NCI-H2227 treated with DMSO at 0.1 percent for 48 hours (cell line): Measurements from ENCODE around the gene PDE6B.
"Not testable (repeated sequence)": the region's sequence is repeated elsewhere in the genome, so short reads cannot be mapped to it uniquely, and the experiment has no call there.

Experiments
- DNase-seq: peaks from one replicate; lab custom pipeline; 2025; lab: John Stamatoyannopoulos, UW

The PDE6B gene

GRCh38 chr4:624705-625590 lies at the start of gene PDE6B:
TSS of gene PDE6B (plus strand) at chr4:625573. CDS start at chr4:625627, 54 bp downstream.
- no peak for DNase-seq

- no peak for DNase-seq
Observed at GRCh38 chr4:576245-576821, 49.0 kb upstream of the PDE6B start, which contains the start of gene TMEM271. TSS of gene TMEM271 (minus strand) at chr4:576295. CDS start at chr4:576062, 233 bp downstream.

GRCh38 chr4:576991-577498 lies 48.3 kb upstream of the PDE6B start:
- no peak for DNase-seq

GRCh38 chr4:577499-578450 lies 47.6 kb upstream of the PDE6B start:
- DNase-seq, result no peak

- DNase-seq, result no peak
Observed at GRCh38 chr4:578451-579443, 46.6 kb upstream of the PDE6B start.

- DNase-seq, result no peak
Observed at GRCh38 chr4:579543-580175, 45.7 kb upstream of the PDE6B start.

- no peak for DNase-seq
Observed at GRCh38 chr4:581181-581580, 44.2 kb upstream of the PDE6B start.

- no peak for DNase-seq
Observed at GRCh38 chr4:581753-582361, 43.5 kb upstream of the PDE6B start.

GRCh38 chr4:583820-584219 lies 41.6 kb upstream of the PDE6B start:
- no peak for DNase-seq

GRCh38 chr4:587671-588350 lies 37.6 kb upstream of the PDE6B start:
- no peak for DNase-seq

GRCh38 chr4:588351-588849 lies 37.0 kb upstream of the PDE6B start:
- no peak for DNase-seq

- no peak for DNase-seq
Observed at GRCh38 chr4:589219-589963, 36.0 kb upstream of the PDE6B start.

- no peak for DNase-seq
Observed at GRCh38 chr4:590313-590841, 35.0 kb upstream of the PDE6B start.

- DNase-seq, result not testable (repeated sequence)
Observed at GRCh38 chr4:592178-592577, 33.2 kb upstream of the PDE6B start.

- no peak for DNase-seq
Observed at GRCh38 chr4:592825-593520, 32.4 kb upstream of the PDE6B start.

- no peak for DNase-seq
Observed at GRCh38 chr4:598925-599324, 26.4 kb upstream of the PDE6B start.

- DNase-seq, result no peak
Observed at GRCh38 chr4:600166-600565, 25.2 kb upstream of the PDE6B start.
